HT-29 (cell line): ENCODE data around the gene GNB3. TPM values are rescaled to one million over a fixed set of nuclear protein-coding genes. Genes with fewer than 3 reads are reported as not detected.

ENCODE experiments used
- DNase-seq: peaks from one replicate; pipeline ENCODE4 v3.0.0-alpha.2; 2015; ENCODE audit warnings: low spot score
- total RNA-seq: library from RNA; depleted of rRNA; stranded (reverse); fragments of >200 nt; shearing (Covaris generic); gene quantifications from 2 replicates; pipeline ENCODE4 v1.2.3, GENCODE V29; 2014

Gene GNB3
- total RNA-seq, 1 experiment from 2014 or later, result 0.97 TPM

- no peak for DNase-seq
Observed at GRCh38 chr12:6823182-6824084, 17.3 kb upstream of the GNB3 start.

GRCh38 chr12:6824085-6824775 lies 16.5 kb upstream of the GNB3 start:
- DNase-seq, result no peak

DNA sequence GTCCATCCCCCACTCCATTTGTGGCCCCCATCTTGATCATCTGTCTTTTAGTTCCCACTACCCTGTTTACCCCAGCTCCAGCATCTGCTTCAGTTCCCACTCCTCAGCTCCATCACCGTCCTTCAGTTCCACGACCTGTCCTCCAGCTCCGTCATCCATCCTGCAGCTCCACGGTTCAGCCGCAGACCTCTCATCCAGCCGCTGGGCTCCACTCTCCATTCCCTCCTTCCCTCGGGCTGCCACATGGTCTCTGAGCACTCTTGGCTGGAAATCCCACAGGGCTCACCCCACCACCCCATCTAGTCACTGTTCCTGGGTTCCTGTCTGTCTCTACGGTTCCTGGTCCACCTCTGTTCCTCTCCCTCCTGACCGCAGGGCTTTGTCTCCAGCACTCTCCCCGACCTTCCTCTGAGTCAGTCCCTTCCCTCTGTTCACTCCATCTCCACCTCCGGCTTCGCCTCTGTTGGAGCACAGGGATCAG lies 15.8 kb upstream of the GNB3 start:
- DNase-seq, result no peak

DNA sequence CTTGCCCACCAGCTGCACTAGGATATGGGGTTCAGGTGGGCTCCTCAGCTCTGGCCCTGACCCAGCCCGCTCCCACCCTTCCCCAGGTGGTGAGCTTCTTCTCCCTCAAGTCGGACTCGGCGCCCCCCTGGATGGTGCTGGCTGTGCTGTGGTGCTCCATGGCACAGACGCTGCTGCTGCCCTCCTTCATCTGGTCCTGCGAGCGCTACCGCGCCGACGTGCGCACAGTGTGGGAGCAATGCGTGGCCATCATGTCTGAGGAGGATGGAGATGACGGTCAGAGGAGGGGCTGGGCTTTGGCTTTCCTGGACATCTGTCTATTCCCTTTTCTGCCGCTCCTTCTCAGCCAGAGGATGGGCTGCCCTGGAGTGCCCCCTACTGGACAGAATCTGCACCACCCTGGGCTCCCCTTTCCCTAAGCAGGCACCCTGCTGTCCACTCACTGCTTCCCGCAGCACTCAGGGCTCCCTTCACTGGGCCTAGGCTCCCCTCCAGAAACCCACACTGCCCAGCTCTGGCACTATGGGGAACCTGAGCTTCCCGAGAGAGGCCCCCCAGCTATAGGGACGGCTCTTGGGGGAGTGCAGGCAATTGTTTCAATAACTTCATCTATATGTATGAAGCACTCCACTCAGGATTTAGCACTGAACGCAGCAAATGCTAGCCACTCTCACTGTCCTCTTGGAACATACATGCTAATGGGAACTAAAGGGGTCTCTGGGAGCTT lies 15.2 kb upstream of the GNB3 start:
- DNase-seq, result peak; percentile 79

- DNase-seq, result no peak
Observed at GRCh38 chr12:6826125-6826733, 14.5 kb upstream of the GNB3 start.

DNA sequence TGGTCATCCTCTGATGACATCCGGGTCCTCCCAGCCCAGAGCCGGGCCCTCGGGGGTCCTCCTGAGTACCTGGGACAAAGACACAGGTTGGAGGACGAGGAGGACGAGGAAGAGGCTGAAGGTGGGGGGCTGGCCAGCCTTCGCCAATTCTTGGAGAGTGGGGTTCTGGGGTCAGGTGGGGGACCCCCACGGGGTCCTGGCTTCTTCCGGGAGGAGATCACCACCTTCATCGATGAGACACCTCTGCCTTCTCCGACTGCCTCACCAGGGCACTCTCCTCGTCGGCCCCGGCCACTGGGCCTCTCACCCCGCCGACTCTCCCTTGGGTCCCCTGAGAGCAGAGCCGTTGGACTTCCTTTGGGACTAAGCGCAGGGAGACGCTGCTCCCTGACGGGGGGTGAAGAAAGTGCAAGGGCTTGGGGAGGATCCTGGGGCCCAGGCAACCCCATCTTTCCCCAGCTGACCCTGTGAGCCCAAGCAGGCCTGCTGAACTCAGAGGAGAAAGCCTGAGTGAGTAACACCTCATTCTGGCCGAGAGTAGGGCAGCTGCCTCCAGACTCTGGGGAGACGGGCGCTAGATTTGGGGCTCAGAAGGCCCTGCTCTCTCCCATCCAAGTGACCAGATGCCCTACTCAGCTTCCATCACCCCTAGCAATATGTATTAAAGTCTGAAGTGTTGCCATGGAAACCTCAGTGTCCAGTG lies 13.8 kb upstream of the GNB3 start:
- no peak for DNase-seq

- peak; percentile 60 for DNase-seq
Observed at GRCh38 chr12:6827437-6827911, 13.3 kb upstream of the GNB3 start.

DNA sequence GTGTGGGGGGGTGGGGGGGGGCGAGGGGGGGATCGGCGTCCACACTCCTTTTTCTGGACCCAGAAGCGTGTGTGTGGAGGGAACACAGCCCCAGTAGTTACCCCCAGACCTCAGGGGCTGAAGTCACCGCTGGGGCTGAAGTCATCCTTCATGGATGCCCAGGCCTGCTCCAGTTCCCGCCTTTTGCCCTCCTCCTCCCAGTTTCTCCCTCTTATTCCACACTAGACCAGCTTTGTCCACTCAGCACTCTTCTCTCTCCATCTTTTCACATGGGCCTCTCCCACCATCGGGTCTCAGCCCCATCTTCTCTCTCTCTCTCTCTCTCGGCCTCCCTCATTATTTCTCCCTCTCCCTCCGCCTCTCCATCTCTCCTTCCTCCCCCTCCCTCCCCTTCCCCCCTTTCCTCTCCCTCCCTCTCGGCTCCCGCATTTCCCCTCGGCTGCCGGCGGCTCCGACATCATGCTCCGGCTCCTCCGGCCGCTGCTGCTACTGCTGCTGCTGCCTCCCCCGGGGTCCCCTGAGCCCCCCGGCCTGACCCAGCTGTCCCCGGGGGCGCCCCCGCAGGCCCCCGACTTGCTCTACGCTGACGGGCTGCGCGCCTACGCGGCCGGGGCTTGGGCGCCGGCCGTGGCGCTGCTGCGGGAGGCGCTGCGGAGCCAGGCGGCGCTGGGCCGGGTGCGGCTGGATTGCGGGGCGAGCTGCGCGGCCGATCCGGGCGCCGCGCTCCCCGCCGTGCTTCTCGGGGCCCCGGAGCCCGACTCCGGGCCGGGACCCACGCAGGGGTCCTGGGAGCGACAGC lies 12.5 kb upstream of the GNB3 start, which contains the start of gene P3H3:
Gene P3H3, plus strand, starts transcription at position 426 of the 799 bp plus-strand sequence. Its CDS starts 34 bp downstream, at position 460.
- no peak for DNase-seq

- DNase-seq, result peak; percentile 35
Observed at GRCh38 chr12:6828781-6829535, 11.8 kb upstream of the GNB3 start.

DNA sequence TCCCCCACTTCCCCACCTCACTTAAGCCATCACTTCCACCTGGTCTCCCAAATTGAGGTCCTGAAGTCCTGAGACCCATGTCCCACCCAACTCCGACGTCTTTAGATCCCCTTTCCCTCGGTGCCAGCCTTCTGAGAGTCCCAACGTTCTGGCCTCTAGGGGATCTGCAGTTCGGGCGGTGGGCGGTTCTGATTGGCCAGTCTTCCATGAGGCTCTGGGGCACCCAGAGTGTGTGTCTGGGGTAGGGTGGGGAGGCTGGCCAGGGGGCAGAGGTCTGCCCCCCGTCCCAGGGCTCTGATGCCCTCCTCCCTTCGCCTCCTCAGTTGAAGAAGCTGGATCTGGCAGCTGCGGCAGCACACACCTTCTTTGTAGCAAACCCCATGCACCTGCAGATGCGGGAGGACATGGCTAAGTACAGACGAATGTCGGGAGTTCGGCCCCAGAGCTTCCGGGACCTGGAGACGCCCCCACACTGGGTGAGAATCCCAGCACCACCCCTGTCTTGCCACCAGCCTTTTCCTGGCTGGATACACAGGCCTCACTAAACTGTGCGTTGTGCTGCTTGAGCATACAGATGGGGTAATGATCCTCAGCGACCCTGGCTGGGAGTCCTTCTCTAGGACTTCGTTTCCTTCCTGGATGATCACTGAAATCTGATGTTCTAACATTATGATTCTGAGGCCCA lies 11.0 kb upstream of the GNB3 start:
- DNase-seq, result no peak

- no peak for DNase-seq
Observed at GRCh38 chr12:6830286-6830890, 10.3 kb upstream of the GNB3 start.

DNA sequence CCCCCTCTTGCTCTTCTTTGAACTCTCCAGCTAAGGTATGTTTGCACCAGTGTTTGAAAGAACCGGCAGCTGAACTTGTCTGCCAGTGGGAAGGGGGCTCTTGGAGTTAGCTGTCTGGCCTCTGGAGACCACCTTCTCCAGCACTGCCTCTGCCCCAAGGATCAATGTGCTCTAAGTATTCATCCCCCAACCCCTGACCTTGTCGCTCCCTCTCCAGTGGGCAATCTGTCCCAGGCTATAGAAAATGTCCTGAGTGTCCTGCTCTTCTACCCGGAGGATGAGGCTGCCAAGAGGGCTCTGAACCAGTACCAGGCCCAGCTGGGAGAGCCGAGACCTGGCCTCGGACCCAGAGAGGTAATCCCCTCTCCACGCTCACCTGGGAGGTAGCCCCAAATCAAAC lies 9.7 kb upstream of the GNB3 start:
- no peak for DNase-seq

DNA sequence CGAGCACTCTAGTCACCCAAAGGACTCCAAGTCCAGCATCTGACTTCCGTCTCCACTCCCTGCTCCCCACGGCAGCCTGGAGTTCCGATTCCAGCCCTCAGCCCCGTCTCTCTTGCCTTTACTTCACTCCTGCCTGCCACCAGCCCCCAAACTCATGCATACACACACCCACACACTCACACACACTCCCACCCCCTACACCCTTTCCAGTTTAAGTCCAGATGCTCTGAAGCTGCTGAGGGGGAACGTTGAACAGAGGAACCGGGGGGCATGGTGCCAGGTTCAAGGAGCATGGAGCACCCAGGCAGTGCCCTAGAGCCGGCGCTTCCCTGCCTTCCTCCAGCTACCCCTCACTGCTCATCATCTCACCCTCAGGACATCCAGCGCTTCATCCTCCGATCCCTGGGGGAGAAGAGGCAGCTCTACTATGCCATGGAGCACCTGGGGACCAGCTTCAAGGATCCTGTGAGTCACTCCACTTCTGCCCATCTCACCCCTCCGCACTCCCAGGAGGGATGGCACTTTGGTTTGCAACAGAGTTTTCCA lies 9.2 kb upstream of the GNB3 start:
- DNase-seq, result no peak

DNA sequence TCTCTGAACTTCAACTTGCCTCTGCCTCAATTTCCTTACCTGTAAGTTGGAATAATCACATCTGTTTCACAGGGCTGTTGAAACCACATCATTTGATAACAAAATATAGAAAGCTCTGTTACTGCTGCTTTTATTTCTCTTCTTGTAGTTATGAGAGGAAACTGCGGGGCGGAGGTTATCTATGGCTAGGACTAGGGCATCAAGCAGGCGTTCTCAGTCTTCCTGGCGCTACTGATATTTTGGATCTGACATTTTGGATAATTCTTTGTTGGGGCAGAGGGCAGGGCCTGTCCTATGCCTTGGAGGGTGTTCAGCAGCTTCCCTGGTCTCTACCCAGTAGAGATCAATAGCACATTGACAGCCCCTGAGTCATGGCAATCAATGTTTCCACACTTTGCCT lies 8.6 kb upstream of the GNB3 start:
- DNase-seq, result no peak

GRCh38 chr12:6833189-6833890 lies 7.4 kb upstream of the GNB3 start:
- no peak for DNase-seq

DNA sequence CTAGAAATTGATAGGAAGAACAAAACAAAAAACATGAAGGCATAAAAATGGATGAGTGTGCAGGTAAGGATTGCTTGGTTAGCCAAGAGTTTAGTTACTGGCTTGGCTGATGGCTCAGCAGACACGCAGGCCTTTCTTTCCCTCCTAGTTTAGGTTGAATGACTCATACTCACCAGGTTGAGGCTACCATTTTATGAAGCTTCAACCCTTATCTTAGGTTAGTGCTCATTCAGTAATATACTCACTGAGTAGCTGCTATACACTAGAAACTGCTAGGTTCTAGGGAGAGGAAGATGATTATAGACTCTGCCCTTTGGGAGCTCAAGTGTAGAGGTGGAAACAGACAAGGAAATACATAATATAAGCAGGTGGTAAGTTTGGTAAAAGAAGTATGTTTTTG lies 6.5 kb upstream of the GNB3 start:
- DNase-seq, result no peak

- no peak for DNase-seq
Observed at GRCh38 chr12:6834873-6835272, 5.9 kb upstream of the GNB3 start.
